GM23338 (cell line): ENCODE results near the gene OLFML2B.

Experiments
- CREB1 ChIP-seq: fragments of 250-450 bp; sonication (Bioruptor Pico); IDR thresholded peaks from 2 replicates; pipeline ENCODE4 v1.5.0; 2020; ENCODE audit warnings: low read depth, mild to moderate bottlenecking, moderate library complexity
- CTCF ChIP-seq, 2 experiments: fragments of 200-600 bp in 1 of 2; sonication (generic) in 1 of 2; conservative IDR thresholded peaks; 2 replicates each; pipeline versions ENCODE4 v1.5.1 to v1.6.1; 2016 to 2017; ENCODE audit warnings: antibody characterized with exemption in 2 of 2, low read depth in 2 of 2, mild to moderate bottlenecking in 2 of 2, moderate library complexity in 1 of 2
- EZH2 ChIP-seq: fragments of 200-600 bp; sonication (generic); IDR thresholded peaks from one replicate; pipeline ENCODE4 v1.8.0; 2017; ENCODE audit warnings: antibody characterized with exemption, mild to moderate bottlenecking, low read depth; ENCODE audit not compliant: unreplicated experiment
- EZH2phosphoT487 ChIP-seq: fragments of 200-600 bp; sonication (generic); IDR thresholded peaks from one replicate; pipeline ENCODE4 v1.8.1; 2018; ENCODE audit warnings: antibody characterized with exemption; ENCODE audit not compliant: unreplicated experiment
- JUNB ChIP-seq: IDR thresholded peaks from one replicate; pipeline ENCODE4 v1.6.1; 2016; ENCODE audit warnings: antibody characterized with exemption; ENCODE audit not compliant: unreplicated experiment
- POLR2AphosphoS5 ChIP-seq: IDR thresholded peaks from 2 replicates; pipeline ENCODE4 v1.6.1; 2016; ENCODE audit warnings: antibody characterized with exemption, low read depth
- REST ChIP-seq: IDR thresholded peaks from one replicate; pipeline ENCODE4 v1.6.1; 2018; ENCODE audit warnings: antibody characterized with exemption; ENCODE audit not compliant: unreplicated experiment

- no peak for TF ChIP-seq CTCF (conservative IDR thresholded peaks at IDR 0.05; ENCODE audit: low read depth in 2 of 2)
- no peak for TF ChIP-seq REST
- TF ChIP-seq POLR2AphosphoS5: no peak
- TF ChIP-seq EZH2: no peak
- TF ChIP-seq CREB1 (CRISPR knock-in tag): no peak
- TF ChIP-seq JUNB: no peak
- TF ChIP-seq EZH2phosphoT487: no peak
Measured at GRCh38 chr1:162011337-162012012, 12.2 kb downstream of the OLFML2B start.
